NCI-H146 (cell line): Measurements from ENCODE around the gene METTL8.
"Not testable (repeated sequence)": the region's sequence is repeated elsewhere in the genome, so short reads cannot be mapped to it uniquely, and the experiment has no call there.

Experiments used
- DNase-seq: peaks from one replicate; lab custom pipeline; 2025; lab: John Stamatoyannopoulos, UW

METTL8 gene

DNA sequence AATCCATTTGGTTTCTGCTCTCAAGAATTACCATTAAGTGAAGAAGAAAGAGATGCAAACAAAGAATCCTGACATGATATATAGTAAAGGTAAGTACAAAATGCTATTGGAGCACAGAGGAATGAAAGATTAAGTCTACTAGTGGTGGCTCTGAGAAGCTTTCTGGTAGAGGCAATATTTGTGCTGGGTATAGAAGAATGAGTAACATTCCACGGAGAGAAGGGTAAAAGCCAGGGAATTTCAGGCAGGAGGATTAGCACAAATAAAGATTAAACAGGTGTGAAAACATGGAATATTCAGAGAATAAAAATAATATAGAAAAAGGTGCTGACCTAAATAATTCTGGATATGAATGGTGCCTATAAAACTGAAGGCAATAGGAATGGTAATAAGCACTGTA lies 31.8 kb downstream of the METTL8 start:
- DNase-seq = no peak

GRCh38 chr2:171400395-171400794 lies 33.4 kb downstream of the METTL8 start:
- no peak for DNase-seq

- DNase-seq = no peak
These were observed 34.5 kb downstream of the METTL8 start for GRCh38 chr2:171399292-171399691.

GRCh38 chr2:171394164-171394740 lies 39.5 kb downstream of the METTL8 start:
- DNase-seq = no peak

DNA sequence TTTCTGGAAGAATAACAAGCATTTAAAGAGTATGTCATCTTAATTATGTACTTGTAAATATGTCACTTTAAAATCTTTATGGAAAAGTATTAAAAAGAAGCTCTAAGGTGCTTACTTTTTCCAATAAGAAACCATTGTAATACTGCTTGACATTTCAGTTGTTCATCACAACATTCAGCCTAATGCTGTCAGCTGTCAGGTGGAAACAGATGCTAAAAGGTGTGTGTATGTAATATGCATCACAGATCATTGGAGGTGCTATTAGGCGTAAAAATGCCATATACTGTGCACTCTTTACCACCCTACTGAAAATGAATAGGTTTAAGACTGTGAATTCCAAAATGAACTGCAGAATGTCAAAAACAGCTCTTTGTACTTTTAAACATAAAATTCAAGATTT lies 40.3 kb downstream of the METTL8 start:
- DNase-seq = no peak

- no peak for DNase-seq
These were observed 42.3 kb downstream of the METTL8 start for GRCh38 chr2:171391532-171391931.

- no peak for DNase-seq
These were observed 42.8 kb downstream of the METTL8 start for GRCh38 chr2:171390941-171391516.

DNA sequence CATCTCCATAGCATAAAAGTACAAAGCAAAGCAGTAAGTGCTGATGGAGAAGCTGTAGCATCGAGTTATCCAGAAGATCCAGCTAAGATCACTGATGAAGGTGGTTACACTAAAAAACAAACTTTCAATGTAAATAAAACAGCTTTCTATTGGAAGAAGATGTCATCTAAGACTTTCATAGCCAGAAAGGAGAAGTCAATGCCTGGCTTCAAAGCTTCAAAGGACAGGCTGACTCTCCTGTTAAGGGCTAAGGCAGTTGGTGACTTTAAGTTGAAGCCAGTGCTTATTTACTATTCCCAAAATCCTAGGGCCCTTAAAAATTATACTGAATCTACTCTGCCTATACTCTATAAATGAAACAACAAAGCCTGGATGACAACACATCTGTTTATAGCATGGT lies 44.0 kb downstream of the METTL8 start:
- DNase-seq = no peak

- DNase-seq = no peak
These were observed 44.5 kb downstream of the METTL8 start for GRCh38 chr2:171389325-171389724.

- no peak for DNase-seq
These were observed 46.7 kb downstream of the METTL8 start for GRCh38 chr2:171387052-171387451.

GRCh38 chr2:171386627-171387026 lies 47.2 kb downstream of the METTL8 start:
- DNase-seq = no peak

DNA sequence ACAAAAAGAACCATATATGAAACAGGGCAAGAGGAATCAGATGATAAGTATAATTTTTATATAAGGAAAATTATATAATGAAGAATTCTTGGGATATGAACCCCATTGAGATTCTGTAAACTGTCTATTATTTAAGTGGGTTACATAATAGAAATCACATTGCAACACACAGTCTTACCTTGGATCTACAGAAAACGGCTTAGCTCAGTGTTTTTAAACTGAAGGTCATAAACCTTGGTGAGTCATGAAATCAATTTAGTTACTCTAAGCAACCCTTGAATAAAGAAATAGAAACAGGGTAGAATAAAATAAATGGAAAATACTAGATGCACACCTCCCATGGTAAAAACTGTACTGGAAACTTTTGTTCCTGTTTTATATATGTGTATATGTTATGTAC lies 50.7 kb downstream of the METTL8 start:
- no peak for DNase-seq

DNA sequence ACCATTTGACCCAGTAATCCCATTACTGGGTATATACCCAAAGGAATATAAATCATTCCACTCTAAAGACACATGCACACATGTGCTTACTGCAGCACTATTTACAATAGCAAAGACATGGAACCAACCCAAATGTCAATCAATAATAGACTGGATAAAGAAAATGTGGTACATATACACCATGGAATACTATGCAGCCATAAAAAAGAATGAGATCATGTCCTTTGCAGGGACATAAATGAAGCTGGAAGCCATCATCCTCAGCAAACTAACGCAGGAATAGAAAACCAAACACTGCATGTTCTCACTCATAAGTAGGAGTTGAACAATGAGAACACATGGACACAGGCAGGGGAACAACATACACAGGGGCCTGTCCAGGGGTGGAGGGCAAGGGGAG lies 51.6 kb downstream of the METTL8 start:
- DNase-seq = not testable (repeated sequence)

DNA sequence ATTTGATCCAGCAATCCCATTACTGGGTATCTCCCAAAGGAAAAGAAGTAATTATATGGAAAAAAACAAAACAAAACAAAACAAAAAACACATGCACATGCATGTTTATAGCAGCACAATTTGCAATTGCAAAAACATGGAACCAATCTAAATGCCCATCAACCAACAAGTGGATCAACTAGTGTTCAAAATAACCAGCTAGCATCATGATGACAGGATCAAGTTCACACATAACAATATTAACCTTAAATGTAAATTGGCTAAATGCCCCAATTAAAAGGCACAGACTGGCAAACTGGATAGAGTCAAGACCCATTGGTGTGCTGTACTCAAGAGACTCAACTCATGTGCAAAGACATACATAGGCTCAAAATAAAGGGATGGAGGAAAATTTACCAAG lies 55.9 kb downstream of the METTL8 start:
- not testable (repeated sequence) for DNase-seq

DNA sequence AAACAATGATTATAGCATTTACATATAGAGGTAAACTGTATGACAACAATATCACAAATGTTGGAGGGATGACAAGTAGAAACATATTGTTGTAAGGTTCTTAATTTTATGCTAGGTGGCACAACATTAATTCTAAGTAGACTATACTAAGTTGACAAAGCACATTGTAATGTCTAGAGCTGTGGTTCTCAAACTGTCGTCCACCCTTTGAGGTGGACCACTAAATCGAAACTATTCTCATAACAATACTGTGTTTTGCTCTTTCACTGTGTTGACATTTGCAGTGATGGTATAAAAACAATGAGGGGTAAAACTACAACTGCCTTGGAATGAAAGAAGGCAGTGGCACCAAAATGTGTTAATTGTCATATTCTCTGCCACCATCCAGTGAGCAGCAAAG lies 66.1 kb downstream of the METTL8 start:
- no peak for DNase-seq

GRCh38 chr2:171365778-171366177 lies 68.0 kb downstream of the METTL8 start:
- DNase-seq = no peak

- DNase-seq = no peak
These were observed 68.6 kb downstream of the METTL8 start for GRCh38 chr2:171365232-171365631.

DNA sequence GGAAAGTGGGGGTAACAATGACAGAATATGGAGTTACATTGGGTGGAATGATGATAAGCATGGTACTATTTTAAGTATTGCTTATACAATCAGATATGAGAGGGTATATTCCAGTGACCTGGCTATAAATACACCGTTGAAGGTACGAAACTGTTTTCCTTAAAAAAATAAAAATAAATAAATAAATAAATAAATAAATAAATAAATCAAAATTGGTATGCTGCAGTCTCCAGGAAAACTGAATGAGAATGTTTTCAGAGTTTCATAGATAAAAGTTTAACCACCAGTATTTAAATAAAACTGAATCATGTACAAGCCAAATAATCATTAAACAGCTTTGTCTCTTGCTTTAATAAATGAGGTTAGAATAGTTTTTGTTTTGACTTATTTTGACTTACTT lies 71.4 kb downstream of the METTL8 start:
- DNase-seq = no peak

GRCh38 chr2:171360905-171361304 lies 72.9 kb downstream of the METTL8 start:
- DNase-seq = no peak

DNA sequence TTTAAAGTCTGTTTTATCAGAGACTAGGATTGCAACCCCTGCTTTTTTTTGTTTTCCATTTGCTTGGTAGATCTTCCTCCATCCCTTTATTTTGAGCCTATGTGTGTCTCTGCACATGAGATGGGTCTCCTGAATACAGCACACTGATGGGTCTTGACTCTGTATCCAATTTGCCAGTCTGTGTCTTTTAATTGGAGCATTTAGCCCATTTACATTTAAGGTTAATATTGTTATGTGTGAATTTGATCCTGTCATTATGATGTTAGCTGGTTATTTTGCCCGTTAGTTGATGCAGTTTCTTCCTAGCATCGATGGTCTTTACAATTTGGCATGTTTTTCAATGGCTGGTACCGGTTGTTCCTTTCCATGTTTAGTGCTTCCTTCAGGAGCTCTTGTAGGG lies 80.0 kb downstream of the METTL8 start:
- not testable (repeated sequence) for DNase-seq

- DNase-seq = no peak
These were observed 85.7 kb downstream of the METTL8 start for GRCh38 chr2:171348056-171348455.

DNA sequence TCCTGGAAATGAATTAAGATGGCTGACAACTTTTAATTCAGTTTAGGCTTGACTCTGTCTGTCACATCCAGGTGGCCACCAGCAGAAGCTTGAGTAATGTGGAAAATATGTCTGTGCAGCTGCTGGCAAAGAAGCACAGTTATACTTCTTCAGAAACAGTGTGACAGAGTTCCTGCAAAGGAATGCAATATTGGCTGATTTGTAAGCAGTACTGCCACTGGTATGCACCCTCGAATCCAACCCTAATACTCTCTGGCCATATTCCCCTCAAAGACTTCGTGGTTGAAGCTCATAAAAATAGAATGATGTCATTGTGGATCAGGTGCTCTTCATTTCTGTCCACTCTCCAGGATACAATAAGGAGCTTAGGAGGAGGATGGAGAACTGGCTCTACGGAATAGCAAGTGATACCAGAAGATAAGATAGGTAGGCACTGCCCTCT lies 86.2 kb downstream of the METTL8 start:
- DNase-seq = no peak

- no peak for DNase-seq
These were observed 86.8 kb downstream of the METTL8 start for GRCh38 chr2:171346723-171347557.
